MV-4-11 (cell line): ENCODE results near the gene CLCA1.

Experiments used
- DNase-seq: peaks from one replicate; lab custom pipeline; 2025; lab: John Stamatoyannopoulos, UW

The CLCA1 gene

DNA sequence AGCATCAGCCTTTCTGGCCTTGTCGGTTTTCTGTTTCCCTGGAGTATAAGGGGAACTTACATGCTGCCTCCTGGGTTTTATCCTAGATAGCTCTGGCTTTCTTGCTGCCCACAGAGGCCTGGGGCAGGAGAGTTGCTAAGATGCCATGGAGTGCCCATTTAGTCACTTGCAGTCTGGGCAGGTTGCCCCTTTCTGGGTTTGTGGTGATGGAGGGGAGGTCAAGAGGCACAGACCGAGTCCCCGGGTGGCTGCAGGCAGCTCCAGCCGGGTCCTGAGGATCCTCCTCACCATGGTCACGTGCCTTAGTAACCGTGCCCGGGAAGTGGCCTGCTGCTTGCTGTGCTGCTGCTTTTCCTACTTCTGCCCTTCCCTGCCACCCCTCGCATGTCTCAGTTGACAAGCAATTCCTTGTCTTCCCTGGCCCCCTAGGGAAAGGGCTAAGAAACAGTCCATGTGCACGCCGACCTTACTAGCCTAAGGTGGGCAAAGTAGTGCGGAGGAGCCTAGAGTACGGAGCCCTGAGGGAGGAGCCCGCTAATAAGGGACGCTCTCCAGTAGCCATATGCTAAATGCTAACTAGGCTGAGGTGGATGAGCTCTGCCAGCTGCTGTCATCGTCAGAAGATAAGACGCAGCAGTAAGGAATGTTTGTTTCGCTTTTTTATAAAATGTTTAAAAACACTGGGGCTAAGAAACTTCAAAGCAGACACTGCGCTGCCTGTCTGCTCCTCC, 34.8 kb downstream of the CLCA1 start:
- DNase-seq = no peak

DNA sequence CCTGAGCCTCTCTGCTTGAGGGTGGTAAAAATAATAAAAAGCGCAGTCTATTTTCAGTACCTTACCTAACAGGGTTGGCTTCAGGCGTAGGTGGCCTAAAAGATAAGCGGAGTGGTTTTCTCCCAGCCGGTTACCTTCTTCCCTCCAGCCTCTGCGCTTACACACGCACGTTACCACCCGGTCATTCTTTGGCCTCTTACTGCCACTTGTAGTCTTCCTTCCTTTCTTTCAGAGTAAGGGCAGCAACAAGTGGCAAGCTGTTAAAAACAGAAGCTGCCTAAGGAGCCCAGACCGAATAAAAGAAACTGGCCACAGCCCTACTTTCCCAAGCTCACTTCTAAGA, 35.4 kb downstream of the CLCA1 start:
- DNase-seq = no peak

DNA sequence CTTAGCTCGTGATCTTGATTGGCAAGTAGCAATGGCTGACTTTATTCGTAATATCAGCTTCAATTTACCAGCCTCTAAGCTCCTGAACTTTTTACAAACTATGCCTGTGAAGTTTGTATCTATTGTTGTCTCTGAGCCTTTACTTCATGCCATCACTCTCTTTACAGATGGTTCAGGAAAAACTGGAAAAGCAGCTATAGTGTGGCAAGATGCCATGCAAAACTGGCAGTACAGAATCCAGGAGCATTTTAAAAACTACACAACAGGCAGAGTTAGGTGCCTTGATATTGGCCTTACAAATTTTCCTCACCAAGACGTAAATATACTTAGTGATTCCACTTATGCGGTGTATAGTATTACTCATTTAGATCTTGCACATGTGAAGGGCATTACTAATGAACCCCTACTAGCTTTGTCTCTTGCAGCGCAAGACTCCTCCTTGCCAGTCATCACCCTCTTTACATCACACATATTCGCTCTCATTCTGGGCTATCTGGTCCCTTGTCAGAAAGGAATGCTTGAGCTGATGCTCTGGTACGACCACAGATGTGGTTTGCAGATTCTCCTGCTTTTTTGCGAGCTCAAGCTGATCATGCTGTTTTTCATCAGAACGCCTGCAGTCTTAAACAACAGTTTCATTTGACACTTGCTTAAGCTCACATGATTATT, 36.3 kb downstream of the CLCA1 start:
- no peak for DNase-seq

DNA sequence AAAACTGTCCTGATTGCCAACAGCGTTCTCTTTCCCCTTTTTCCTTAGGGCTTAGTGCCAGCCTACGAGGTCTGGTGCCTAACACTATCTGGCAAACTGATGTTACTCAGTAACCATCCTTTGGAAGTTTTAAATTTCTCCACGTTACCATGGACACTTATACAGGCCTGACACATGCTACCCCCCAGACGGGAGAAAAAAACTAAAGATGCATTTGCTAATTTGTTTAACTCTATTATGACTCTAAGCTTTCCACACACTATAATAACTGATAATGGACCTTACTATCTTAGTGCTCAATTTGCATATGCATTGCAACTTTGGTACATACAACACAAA, 36.8 kb downstream of the CLCA1 start:
- no peak for DNase-seq

DNA sequence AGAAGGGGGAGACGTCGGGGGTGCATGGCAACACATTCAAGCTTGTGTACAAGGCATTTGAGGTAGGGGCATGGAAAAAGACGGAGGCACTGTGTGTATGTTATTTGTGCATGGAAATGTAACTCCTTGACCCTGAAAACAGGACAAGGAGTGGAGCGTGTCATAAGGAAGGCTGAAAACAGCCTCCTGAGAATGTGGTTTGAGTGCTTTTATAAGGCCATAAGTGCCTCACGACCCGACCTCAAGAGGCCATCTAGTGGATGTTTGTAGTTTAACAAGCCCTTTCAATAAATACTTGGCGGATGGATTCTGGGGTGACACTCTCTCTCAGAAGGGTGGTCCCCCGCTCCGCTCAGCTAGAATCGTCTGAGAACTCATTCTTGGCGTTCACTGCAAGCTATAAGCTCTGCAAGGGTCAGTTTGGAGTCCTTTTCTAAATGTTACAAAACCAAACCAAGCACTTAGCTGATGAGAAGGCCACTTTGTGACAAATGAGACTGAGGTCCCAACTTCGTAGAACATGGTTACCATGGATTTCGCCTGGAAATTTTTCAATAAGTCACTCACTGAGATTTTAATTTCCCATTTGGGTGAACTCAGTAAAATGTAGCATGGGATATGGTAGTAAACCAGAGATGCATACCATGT, 39.3 kb downstream of the CLCA1 start:
- peak; percentile 49 for DNase-seq

DNA sequence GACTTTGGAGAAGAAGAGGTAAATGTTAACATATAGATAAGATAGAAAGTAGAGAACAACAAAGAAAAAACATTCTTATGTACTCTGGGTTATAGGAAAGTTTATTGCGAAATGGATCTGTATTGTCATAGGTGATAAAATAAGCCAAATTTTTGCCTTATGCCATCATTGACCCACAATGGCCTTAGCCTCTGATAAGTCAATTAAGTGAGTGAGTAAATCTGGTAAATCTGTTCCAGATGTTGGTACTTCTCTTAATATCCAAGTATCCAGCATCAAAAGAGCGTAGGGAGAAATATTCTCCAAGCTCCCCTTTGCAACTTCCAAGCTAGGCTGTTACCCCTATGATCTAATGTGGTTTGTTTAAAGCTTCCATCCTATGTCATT, 39.8 kb downstream of the CLCA1 start:
- DNase-seq = no peak

DNA sequence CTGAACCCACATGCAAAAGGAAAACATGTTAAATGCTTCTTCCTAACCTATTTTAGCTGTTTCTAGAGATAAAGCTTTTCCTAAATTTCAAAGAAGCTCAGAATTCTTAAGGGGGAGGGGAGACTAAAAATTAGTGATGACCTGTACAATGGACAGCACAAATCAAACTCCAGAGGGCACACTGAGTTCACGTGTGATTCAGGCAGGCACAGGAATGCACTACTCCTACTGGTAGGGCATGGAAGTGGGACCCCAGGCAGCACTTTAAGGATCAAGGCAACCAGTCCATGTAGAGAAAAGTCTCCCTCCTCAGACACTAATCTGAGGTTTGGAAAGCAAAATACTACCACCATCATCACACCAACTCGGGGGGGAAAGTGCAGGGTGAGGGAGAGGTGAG, 46.9 kb downstream of the CLCA1 start:
- no peak for DNase-seq

DNA sequence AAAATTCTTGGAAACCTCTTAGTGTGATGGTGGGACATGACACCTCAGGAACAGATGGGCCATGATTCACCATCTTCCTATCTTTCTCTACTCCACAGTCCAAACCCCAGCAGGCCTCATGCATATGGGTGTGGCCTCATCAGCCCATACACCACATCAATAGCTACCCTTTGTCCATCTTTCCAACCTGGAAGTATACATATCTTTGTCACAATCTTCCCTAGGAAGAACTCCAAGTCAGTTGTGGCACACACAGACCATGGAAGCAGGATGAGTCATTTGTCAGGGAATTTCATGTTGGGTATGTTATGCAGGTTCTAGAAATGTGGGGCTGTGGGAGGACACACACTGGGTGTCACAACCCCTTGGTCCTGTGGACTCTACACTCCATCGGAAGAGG, 47.6 kb downstream of the CLCA1 start:
- DNase-seq = no peak

DNA sequence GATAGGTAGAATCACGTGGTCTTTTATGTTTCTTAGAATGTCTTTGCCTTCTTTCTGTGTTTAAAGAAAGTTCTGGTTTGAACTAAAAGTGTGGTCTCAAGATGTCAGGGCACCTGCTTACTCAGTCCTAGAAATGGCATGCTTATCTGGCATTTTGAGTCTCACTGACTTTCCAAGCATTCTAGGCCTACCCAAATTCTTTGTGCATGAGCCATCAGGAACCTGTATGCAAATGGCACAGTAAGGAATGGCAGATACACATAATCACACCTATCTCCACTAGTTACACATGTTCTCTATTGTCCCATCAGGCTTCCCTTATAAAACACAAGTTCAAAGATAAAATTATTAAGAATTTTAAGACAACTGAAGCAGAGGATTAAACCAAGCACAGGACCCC, 48.6 kb downstream of the CLCA1 start:
- DNase-seq = no peak

DNA sequence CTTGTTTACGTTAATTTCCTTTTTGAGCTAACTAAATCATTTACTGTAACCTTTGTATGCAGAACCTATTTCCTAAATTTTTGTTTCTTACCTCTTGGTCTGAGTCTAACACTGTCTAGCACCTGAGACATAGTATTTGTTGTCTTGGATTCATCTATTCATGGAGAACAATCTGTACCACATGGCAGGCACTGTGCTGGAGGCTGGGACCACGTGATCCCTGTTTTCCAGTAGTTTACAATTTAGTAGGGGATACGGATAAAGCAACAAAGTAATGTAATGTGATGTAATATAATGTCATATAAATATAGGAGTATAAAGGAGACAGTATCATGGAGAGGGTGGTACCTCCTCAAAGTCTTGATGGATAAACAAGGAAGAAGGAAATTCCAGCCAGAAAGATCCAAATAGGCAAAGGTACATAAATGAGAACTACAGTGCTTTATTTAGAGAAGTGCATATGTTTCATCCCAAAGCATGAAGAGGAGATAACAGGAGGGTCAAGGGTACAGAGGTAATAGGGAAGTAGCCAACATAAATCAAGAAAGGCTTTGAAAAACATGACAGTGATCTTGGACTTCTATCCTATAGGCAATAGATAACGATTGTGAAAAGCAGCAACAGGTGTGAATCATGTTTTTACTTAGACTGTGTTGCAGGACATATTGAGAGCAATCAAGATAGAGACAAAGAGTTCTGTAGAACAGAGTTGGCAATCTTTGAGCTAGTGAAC, 52.2 kb downstream of the CLCA1 start:
- no peak for DNase-seq

DNA sequence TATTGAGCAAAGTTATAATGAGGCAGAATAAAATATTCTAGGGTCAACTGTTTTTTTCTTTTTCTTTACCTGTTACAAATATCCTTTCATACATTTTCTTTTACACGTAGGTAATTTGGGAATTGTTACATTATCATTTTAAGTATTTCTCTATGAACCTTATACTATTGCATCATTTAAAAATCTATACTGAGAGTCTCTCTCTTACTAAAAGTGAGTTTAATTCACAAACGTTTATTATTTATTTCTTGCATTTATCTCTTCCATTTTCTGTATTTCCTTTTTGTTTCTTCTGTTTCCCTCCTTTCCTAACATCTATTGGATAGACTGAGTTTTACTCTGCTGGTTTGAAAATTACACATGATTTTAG, 52.8 kb downstream of the CLCA1 start:
- no peak for DNase-seq

DNA sequence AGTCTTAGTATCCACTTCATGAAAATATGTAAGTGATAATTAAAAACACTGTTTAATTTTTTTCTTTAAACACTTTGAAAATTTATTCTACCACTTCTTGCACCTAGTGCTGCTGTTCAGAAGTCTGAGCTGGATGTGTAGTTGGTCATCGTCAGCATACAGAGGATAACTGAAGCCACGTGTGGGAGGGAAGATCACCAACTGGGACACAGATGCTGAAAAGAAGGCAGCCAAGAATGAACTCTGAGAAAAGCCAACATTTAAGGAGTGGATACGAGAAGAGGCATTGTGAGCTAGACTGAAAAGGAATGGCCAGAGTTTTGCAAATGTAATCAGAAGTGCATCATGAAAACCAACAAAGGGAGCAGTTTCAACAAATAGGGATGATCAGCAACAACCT, 53.5 kb downstream of the CLCA1 start:
- DNase-seq = no peak

DNA sequence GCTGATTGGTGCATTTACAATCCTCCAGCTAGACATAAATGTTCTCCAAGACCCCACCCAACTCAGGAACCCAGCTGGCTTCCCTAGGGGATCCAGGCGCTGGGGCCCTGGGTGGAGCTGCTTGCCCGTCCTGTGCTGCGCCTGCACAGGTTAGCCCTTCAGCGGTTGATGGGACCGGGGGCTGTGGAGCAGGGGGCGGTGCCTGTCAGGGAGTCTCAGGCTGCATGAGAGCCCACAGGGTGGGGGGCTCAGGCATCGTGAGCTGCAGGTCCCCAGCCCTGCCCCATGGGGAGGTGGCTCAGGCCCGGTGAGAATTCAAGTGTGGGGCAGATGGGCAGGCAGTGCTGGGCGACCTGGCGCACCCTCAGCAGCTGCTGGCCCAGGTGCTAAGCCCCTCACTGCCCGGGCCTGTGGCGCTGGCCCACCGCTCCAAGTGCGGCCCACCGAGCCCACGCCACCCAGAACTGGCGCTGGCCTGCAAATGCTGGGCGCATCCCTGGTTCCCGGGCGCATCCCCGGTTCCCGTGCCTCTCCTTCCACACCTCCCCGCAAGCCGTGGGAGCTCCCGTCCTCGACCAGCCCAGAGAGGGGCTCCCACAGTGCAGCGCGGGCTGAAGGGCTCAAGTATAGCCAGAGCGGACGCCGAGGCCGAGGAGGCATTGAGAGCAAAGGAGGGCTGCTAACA, 55.1 kb downstream of the CLCA1 start:
- no peak for DNase-seq

DNA sequence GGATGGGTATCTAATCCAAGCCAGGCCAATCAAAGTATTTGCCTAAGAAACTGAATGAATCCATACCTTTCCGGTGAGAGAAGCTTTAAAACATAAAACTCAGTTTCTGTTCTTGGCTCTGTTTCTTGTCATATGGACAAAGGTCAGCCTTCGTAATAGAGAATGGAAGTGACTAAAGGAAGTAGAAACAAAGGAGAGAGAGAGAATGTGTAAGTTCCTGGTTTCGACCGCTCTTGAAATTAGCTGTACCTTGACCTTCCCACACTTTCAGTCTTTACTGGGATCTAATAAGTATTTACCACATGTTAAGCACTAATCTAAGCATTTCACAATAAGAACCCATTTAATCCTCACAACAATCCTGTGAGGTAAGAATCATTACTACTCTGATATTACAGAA, 58.6 kb downstream of the CLCA1 start:
- no peak for DNase-seq

DNA sequence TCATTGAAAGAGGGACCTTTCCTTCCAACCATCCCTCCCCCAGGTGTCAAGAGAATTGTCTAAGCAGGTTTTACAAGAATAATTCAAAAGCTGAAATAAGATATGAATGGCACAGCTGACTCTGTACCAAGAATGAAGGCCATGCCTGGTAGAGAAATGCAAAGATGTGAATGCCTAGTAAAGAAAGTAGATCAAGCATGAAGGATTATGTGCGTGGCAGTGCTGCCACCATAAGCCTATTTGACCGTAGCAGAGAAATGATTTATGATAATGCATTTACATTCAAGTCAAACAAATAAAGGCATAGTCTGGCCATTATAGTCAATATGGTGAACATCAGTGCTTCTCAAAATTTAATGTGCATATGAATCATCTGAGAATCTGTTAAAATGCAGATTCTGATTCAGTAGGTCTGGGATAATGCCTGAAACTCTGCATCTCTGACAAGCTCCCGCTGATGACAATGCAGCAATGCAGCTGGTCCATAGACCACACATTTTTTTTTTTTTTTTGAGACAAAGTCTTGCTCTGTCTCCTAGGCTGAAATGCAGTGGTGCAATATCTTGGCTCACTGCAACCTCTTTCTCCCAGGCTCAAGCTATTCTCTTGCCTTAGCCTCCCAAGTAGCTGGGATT, 61.6 kb downstream of the CLCA1 start:
- DNase-seq = no peak

DNA sequence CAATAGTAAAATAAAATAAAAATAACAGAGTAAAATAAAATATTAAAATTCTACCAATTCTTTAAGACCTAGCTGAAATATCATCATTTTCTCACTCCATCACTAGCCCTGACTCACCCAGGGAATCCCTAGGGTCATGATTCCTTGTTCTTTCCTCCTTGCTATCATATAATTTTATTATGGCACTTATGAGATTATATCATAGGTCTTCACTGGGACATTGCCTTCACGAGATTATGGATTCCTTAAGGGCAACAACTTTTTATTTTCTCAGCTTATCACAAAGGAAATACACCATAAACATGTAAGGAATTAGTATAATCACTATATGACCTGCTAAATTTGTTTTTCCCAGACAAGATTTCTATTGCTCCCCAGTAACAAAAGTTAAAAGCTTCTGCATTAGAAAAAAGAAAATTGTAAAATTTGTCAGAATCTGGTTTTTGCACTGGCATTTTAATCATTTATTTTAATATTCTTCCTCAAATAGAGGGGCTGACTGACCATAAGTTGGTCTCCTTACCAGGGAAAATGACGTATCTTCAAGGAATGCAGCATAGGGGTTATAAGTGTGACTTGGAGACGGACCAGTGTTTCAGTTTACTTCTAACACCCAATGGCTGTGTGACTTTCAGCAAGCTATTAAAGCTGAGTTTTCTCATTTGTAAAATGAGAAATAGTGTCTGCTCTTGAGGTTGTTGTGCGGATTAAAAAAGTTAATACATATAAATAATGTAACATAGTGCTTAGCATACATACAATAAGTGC, 69.4 kb downstream of the CLCA1 start:
- no peak for DNase-seq

DNA sequence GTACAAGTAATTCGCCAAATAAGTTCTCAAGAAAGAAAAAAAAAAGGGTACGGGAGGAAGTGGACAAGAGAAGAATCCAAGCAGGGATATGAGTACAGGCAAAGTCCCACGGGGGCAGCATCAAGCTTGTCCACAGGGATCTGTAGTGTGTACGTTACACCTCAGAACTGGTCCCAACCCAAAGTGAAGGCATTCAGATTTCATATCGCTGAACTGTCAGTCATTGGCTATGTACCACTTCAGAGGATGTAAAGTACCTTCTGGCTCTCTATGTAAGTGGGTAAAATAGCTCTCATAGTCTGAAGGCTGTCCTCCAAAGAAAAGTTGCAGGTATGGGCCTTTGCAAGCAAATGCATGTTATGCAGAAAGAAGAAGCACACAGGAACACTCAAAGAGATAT, 70.0 kb downstream of the CLCA1 start:
- DNase-seq = no peak

DNA sequence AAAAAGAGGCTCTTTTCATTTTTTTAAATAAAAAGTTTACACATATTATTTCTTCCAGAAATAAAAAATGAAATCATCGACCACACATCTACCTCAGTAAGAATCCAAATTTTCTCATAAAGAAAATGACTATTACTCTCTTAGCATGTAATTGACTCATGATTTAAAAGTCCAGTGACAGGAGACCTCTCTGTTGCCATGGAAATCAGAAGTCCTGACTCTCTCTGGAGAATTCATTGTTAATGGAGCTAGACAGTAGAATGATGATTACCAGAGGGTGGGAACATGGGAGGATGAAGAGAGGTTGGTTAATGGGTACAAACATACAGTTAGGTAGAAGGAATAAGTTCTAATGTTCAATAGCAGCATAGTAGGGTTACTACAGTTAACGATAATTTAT, 73.1 kb downstream of the CLCA1 start:
- DNase-seq = no peak

DNA sequence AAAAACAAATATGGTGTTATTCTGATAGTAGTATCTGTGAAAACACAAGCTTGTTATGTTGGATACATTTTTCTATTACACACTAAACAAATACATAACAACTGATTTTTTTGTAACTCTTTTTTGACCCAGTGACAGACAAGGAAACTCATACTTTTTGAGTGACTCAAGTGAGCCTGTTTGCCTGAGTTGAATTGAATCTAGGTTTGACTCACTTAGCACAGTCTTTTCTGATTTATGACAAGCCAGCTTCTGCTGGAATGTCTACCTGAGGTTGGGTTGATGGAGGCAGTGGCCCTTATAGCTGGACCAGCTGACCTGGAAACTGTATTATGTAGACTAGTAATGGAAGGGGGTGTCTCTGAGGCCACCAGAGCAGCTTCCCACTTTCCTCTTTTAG, 73.9 kb downstream of the CLCA1 start:
- no peak for DNase-seq

DNA sequence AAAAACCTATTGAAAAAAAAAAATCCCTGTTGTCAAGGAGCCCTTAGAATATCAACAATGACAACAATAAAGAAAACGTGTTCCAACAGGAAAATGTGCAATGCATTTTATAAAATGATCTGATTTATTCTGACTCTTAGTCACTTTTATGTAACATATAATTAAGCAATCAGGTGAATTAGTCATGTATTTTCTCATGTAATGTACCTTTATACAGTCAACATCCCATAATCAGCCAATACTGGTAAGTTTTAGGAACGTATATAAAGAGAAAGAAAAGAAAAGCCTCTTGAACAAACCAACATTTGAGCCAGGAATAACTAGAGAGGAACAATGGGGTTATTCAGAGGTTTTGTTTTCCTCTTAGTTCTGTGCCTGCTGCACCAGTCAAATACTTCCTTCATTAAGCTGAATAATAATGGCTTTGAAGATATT, 78.1 kb downstream of the CLCA1 start, which contains the start of gene CLCA4:
CLCA4 (plus strand) TSS at position 292 of the 435 bp plus-strand sequence; CDS start at position 334, 42 bp downstream.
- no peak for DNase-seq

DNA sequence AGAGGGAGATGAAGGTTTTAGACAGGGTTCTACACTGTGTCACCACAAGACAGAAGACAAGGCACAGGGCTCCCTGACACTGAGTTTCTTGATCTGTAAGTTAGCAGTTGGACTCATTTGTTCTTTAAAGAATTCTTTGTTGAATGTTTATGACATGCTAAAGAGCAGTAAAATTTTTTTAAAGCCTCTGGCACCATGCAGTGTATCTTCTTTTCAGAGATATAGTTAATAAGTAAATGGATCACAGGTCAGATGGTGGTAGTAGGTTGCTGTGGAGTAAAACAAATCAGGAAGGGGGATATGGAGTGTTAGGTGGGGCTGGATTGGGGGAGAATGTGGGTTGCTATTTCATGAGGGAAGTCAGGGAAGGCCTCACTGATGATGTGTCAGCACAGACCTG, 80.1 kb downstream of the CLCA1 start:
- DNase-seq = no peak
